Heart right ventricle (tissue), 16 donors: Measurements from ENCODE around the gene GALNT16. TPM values are rescaled to one million over a fixed set of nuclear protein-coding genes. Genes with fewer than 3 reads are reported as not detected.
A peak's percentile ranks its signal among the peaks of the same experiment; 100 is the strongest.
"Not testable (repeated sequence)": the region's sequence is repeated elsewhere in the genome, so short reads cannot be mapped to it uniquely, and the experiment has no call there.

Experiments
- ATAC-seq, 8 donors: fragments of 200-7000 bp; cut with Tn5 transposase; one replicate each; pipeline ENCODE4 v1.9.1; 2020; ENCODE audit warnings: mild to moderate bottlenecking in 8 of 8, moderate library complexity in 8 of 8, moderate number of reproducible peaks in 1 of 8
- DNase-seq, 2 donors: peaks; one replicate each; pipeline ENCODE4 v3.0.0-alpha.2; 2020
- H3K27ac ChIP-seq, 10 donors: fragments of 200-600 bp; sonication (generic) in 2 of 10; one replicate each; pipeline versions ENCODE4 v1.5.0 to v1.8.0; 2020 to 2022; ENCODE audit warnings: mild to moderate bottlenecking in 3 of 10
- H3K27me3 ChIP-seq, 7 donors: fragments of 200-600 bp; one replicate each; pipeline ENCODE4 v1.8.0; 2021 to 2022; ENCODE audit warnings: mild to moderate bottlenecking in 2 of 7
- H3K36me3 ChIP-seq, 9 donors: fragments of 200-600 bp; sonication (generic) in 1 of 9; one replicate each; pipeline versions ENCODE4 v1.5.0 to v1.8.0; 2020 to 2022; ENCODE audit warnings: mild to moderate bottlenecking in 2 of 9
- H3K4me1 ChIP-seq, 9 donors: fragments of 200-600 bp; sonication (generic) in 1 of 9; one replicate each; pipeline versions ENCODE4 v1.5.0 to v1.8.0; 2020 to 2022; ENCODE audit warnings: mild to moderate bottlenecking in 4 of 9
- H3K4me3 ChIP-seq, 10 donors: fragments of 200-600 bp; sonication (generic) in 2 of 10; one replicate each; pipeline versions ENCODE4 v1.5.0 to v1.8.0; 2020 to 2022; ENCODE audit warnings: mild to moderate bottlenecking in 7 of 10, moderate library complexity in 2 of 10
- H3K9me3 ChIP-seq, 11 donors: fragments of 200-600 bp in 10 of 11; sonication (generic) in 2 of 11; one replicate each; pipeline versions ENCODE4 v1.5.0 to v1.8.0; 2013 to 2022; ENCODE audit warnings: mild to moderate bottlenecking in 2 of 11, control low read depth in 1 of 11, moderate library complexity in 1 of 11
- WGBS, 2 donors: extraction: QIAGEN DNeasy Blood & Tissue Kit; methylation state at CpG; one replicate each; pipeline ENCODE4 v1.1.7; 2013; ENCODE audit warnings: inconsistent platforms in 1 of 2; 5-methylcytosine and 5-hydroxymethylcytosine counted together
- intact Hi-C, 10 donors: fragments of 100-400 bp; cut with DNase I; formaldehyde crosslinking; loops; one replicate each; pipeline versions ENCODE4 v1.11.1 to v1.14.2; 2022
- polyA plus RNA-seq, 2 donors: library from polyadenylated mRNA; stranded (reverse); fragments of 200-250 nt; gene quantifications; one replicate each; pipeline ENCODE4 v1.2.3, GENCODE V29; 2013
- total RNA-seq, 10 donors: library from RNA; stranded (reverse); fragmentation: NEBNext Ultra II Directional in 3 of 10; extraction: Animal tissue kit (Norgen Biotek cat#: 25700) in 3 of 10; gene quantifications; one replicate each; pipeline versions ENCODE4 v1.2.1 to v1.2.4, GENCODE V29; 2021 to 2023
- TF ChIP-seq, protein P1 (sequence below), 9 donors: fragments of 200-600 bp; sonication (generic) in 2 of 9; IDR thresholded peaks; one replicate each; pipeline versions ENCODE4 v1.5.0 to v1.8.0; 2021 to 2022; ENCODE audit warnings: antibody characterized with exemption in 9 of 9, mild to moderate bottlenecking in 5 of 9, moderate library complexity in 1 of 9
- donor health status: Arrhythmogenic right ventricular cardiomyopathy.
- donor health status: ischemic (EF 13 %, LVEDD 7.1; RV severe dilation, severe dysfunction).
- donor health status: healthy with polysubstance abuse.
- donor health status: DM: no; HTN: yes; CAD: no.
- donor health status: DM: no; HTN: no; CAD: no.
- donor health status: ischemic (EF 25% LVEDD 6.9; RV normal size, moderate dysfunction).
- donor health status: ischemic (EF 25% LVEDD 5.7; RV mildly dilated, moderate dysfunction).
- donor health status: healthy.
- donor health status: DM: yes; HTN: yes; CAD: no.
- donor health status: Ischemic cardiomyopathy.
- donor health status: ischemic (EF 35%, LVEDD 5.7; RV mildly dilated, moderate dysfunction).
- donor health status: nonischemic (EF 11% LVEDD 7.7; RV severe dilation, severe dysfunction).
- donor health status: DM: yes; HTN: yes; CAD: no.
- donor health status: PGD.
- donor health status: ischemic (EF 29% LVEDD 5.4; RV normal size, mild dysfunction).
- donor health status: nonischemic (EF 23%, LVEDD 6.1; RV moderate dilation, normal function).

The GALNT16 gene
- total and polyA plus RNA-seq, 12 donors = 9.6 to 106 (median 68.3) TPM

DNA sequence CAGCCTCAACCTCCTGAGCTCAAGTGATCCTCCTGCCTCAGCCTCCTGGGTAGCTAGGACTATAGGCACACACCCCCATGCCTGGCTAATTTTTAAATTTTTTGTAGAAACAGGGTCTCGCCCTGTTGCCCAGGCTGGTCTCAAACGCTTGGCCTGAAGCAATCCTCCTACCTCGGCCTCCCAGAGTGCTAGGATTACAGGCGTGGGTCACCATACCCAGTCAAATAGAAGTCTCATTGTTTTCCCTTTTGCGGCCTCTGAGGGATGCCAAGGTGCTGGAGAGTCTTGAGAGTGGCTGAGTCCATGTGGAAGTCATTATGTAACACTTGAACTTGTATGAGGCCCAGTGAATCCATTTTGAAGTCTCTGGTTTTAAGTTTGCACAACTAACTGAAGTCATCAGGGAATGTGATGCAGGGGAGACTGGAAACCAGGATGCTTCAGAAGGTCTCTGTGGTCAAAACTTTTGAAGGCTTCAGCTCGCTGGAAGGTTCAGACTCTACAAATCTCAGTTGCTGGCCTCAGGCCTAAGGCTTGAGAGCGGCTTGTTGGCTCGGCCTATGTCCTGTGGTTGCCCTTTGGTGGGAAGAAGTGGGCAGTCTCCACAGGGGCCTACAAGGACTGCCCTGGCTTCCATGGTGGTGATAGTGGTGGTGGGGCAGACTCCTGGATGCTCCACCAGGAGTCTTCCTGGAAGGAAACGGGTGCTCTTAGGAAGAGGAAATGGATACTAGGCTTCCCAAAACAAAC lies 29.2 kb downstream of the GALNT16 start:
- intact Hi-C loops = loop anchor here in 2 of 10 donors (2.0 kb wide), 1 partner anchor 28 kb away; the partner anchor contains the start of gene GALNT16 (in 2 of the 2)
- Histone ChIP-seq H3K4me3 (no peak overlapping the region), H3K9me3 (no peaks in the 10 kb centered on the region), H3K27me3 (no peaks in the 10 kb centered on the region), H3K36me3 (no peaks in the 10 kb centered on the region), H3K4me1 (peaks cover 17 to 72% (median 50%) of the 10 kb centered on the region in 9 donors), H3K27ac (peak overlapping the region in 9 of 10 donors; percentile 14 to 77 (median 68))
- DNase-seq = no peak
- TF ChIP-seq, protein P1, sequence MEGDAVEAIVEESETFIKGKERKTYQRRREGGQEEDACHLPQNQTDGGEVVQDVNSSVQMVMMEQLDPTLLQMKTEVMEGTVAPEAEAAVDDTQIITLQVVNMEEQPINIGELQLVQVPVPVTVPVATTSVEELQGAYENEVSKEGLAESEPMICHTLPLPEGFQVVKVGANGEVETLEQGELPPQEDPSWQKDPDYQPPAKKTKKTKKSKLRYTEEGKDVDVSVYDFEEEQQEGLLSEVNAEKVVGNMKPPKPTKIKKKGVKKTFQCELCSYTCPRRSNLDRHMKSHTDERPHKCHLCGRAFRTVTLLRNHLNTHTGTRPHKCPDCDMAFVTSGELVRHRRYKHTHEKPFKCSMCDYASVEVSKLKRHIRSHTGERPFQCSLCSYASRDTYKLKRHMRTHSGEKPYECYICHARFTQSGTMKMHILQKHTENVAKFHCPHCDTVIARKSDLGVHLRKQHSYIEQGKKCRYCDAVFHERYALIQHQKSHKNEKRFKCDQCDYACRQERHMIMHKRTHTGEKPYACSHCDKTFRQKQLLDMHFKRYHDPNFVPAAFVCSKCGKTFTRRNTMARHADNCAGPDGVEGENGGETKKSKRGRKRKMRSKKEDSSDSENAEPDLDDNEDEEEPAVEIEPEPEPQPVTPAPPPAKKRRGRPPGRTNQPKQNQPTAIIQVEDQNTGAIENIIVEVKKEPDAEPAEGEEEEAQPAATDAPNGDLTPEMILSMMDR (IDR thresholded peaks at IDR 0.05) = no peak
- no peak for ATAC-seq
- 95 to 96% methylated on average over 9 of the region's 9 CpGs for WGBS, 2 donors

DNA sequence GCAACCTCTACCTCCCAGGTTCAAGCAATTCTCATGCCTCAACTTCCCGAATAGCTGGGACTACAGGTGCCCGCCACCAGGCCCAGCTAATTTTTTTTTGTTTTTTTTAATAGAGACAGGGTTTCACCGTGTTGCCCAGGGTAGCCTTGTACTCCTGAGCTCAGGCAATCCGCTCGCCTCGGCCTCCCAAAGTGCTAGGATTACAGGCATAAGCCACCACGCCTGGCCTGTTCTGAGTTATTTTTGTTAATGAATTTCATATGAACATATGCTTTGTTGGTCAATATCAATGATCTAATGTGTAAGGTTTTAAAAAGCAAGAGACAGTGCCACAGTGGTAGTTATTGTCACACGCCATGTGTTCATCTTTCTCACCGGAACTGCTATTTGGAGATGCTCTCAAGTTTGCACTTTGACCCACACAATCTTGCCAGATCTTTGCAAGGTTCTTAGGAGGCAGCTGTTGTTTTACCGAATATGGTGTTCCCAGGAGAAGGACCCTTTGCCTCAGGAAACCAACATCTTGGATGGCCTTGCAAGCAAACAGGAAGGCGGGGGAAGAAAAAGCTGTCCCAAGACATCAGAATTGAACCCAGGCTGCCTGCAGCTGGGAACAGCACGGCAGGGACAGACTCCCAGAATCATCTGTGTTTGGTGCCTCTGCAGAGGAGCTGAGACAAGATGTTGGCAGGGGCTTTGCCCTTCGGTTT lies 30.0 kb downstream of the GALNT16 start:
- Histone ChIP-seq H3K27me3 (no peaks in the 10 kb centered on the region), H3K36me3 (no peaks in the 10 kb centered on the region), H3K27ac (peak overlapping the region in 9 of 10 donors; percentile 14 to 77 (median 68)), H3K4me1 (peaks cover 17 to 66% (median 46%) of the 10 kb centered on the region in 9 donors), H3K4me3 (no peak overlapping the region), H3K9me3 (no peaks in the 10 kb centered on the region)
- DNase-seq (peak in 1 of 2 donors; percentile 60), ATAC-seq (peak in 7 of 8 donors; percentile 20 to 63 (median 47))
- intact Hi-C loops = loop anchor here in 2 of 10 donors (2.0 kb wide), 1 partner anchor 29 kb away; the partner anchor contains the start of gene GALNT16 (in 2 of the 2)
- WGBS, 2 donors = 63 to 68% methylated on average over 13 of the region's 13 CpGs
- TF ChIP-seq, protein P1 (IDR thresholded peaks at IDR 0.05) = no peak

DNA sequence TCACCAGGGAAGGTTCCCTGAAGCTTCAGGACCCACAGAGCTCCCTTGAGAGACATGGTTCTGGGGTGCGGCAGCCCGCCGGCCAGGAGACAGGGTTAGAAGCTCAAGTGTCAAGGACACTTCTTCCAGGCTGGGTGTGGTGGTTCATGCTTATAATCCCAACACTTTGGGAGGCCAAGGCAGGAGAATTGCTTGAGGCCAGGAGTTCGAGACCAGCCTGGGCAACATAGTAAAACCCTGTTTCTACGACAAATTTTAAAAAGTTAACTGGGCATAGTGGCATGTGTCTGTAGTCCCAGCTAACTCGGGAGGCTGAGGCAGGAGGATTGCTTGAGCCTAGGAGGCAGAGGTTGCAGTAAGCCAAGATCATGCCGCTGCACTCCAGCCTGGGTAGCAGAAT lies 30.9 kb downstream of the GALNT16 start:
- Histone ChIP-seq H3K27ac (peak overlapping the region in 8 of 10 donors; percentile 35 to 77 (median 70)), H3K4me1 (peaks cover 17 to 66% (median 46%) of the 10 kb centered on the region in 9 donors)
- H3K4me3 ChIP-seq, intact Hi-C loops, H3K9me3 ChIP-seq, ATAC-seq, DNase-seq, H3K27me3 ChIP-seq, H3K36me3 ChIP-seq: not testable (repeated sequence)
- WGBS, 2 donors = 93% methylated on average over 7 of the region's 7 CpGs

DNA sequence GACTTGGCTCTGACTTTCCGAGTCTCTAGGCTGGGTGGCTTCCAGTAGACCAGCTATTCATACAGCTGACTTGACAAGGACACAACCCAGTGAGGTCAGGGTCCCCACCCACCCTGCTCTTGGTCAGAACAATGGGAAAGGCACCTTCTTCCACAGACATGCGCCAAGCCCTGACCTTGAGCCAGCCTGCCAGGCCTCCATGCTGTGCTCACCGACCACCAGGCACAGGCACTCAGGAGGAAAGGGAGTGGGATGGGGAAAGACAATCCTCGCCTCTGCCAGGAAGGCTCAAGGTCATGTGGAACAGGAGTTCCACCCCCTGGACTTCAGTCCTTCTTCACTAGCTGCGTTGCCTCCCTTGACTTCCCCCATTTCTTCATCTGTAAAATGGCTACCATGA lies 31.4 kb downstream of the GALNT16 start:
- peaks cover 17 to 66% (median 46%) of the 10 kb centered on the region in 9 donors for H3K4me1 ChIP-seq
- no peak overlapping the region for H3K4me3 ChIP-seq
- peak overlapping the region in 8 of 10 donors; percentile 35 to 77 (median 70) for H3K27ac ChIP-seq
- WGBS, 2 donors = 47 to 53% methylated on average over 5 of the region's 5 CpGs
- no peaks in the 10 kb centered on the region for H3K27me3 ChIP-seq
- intact Hi-C loops = no loop called here
- H3K36me3 ChIP-seq = no peaks in the 10 kb centered on the region
- H3K9me3 ChIP-seq = no peaks in the 10 kb centered on the region
- ATAC-seq (no peak), DNase-seq (no peak)
- TF ChIP-seq, protein P1 (IDR thresholded peaks at IDR 0.05) = no peak
